HG03159 (cell line): ENCODE measurements around the gene LEKR1.

ENCODE experiments used
- ATAC-seq: cut with Tn5 transposase; IDR thresholded peaks from one replicate; pipeline ENCODE4 v1.9.1; 2021; ENCODE audit warnings: mild to moderate bottlenecking, moderate library complexity; ENCODE audit not compliant: unreplicated experiment

Gene LEKR1

GRCh38 chr3:157092230-157092629 is 266.1 kb downstream of the LEKR1 start:
- ATAC-seq: no peak

- no peak for ATAC-seq
These were observed 266.9 kb downstream of the LEKR1 start for GRCh38 chr3:157093096-157093495.

GRCh38 chr3:157094301-157094700 is 268.1 kb downstream of the LEKR1 start:
- no peak for ATAC-seq

GRCh38 chr3:157094751-157095480 is 268.8 kb downstream of the LEKR1 start:
- no peak for ATAC-seq
